Left ventricle myocardium inferior (tissue), 1 donor: ENCODE measurements around the gene KCP. TPM values are rescaled to one million over a fixed set of nuclear protein-coding genes. Genes with fewer than 3 reads are reported as not detected.
"Not testable (repeated sequence)": the region's sequence is repeated elsewhere in the genome, so short reads cannot be mapped to it uniquely, and the experiment has no call there.

Source experiments
- DNase-seq: peaks from one replicate; pipeline ENCODE4 v3.0.0-alpha.2; 2020
- H3K27ac ChIP-seq: fragments of 200-600 bp; replicated peaks from 2 replicates; pipeline ENCODE4 v1.8.0; 2021
- H3K27me3 ChIP-seq: fragments of 200-600 bp; 2 replicates; pipeline ENCODE4 v1.8.0; 2021; ENCODE audit warnings: low read depth
- H3K36me3 ChIP-seq: fragments of 200-600 bp; 2 replicates; pipeline ENCODE4 v1.8.0; 2021
- H3K4me1 ChIP-seq: fragments of 200-600 bp; 2 replicates; pipeline ENCODE4 v1.8.0; 2021
- H3K4me3 ChIP-seq: fragments of 200-600 bp; 2 replicates; pipeline ENCODE4 v1.8.0; 2021; ENCODE audit warnings: mild to moderate bottlenecking, moderate library complexity
- H3K9me3 ChIP-seq: fragments of 200-600 bp; replicated peaks from 2 replicates; pipeline ENCODE4 v1.8.0; 2021
- CTCF ChIP-seq: fragments of 200-600 bp; IDR thresholded peaks from 2 replicates; pipeline ENCODE4 v1.8.0; 2021; ENCODE audit warnings: antibody characterized with exemption, mild to moderate bottlenecking, borderline replicate concordance
- intact Hi-C: fragments of 100-400 bp; cut with micrococcal nuclease; formaldehyde crosslinking; loops from one replicate; pipeline ENCODE4 v1.11.0; 2022
- total RNA-seq: library from RNA; stranded (reverse); fragmentation: NEBNext Ultra II Directional; extraction: Animal tissue kit (Norgen Biotek cat#: 25700); gene quantifications from one replicate; pipeline ENCODE4 v1.2.1, GENCODE V29; 2021
- donor health status: DM: no; HTN: yes; CAD: no; lungs with severe emphysema.

The KCP gene
- total RNA-seq, 1 donor from 2014 or later = 0.19 TPM

- Histone ChIP-seq H3K27ac (no peak overlapping the region), H3K27me3 (peaks cover 43% of the 10 kb centered on the region), H3K4me3 (no peak overlapping the region), H3K4me1 (no peaks in the 10 kb centered on the region), H3K9me3 (no peaks in the 10 kb centered on the region), H3K36me3 (no peaks in the 10 kb centered on the region)
- intact Hi-C loops = no loop called here
- TF ChIP-seq CTCF = no peak
- DNase-seq = no peak
These were observed 35.3 kb upstream of the KCP start for GRCh38 chr7:128945668-128946366.

GRCh38 chr7:128944487-128945236 is 34.2 kb upstream of the KCP start:
- Histone ChIP-seq H3K27ac (no peak overlapping the region), H3K27me3 (peaks cover 54% of the 10 kb centered on the region), H3K4me1 (no peaks in the 10 kb centered on the region), H3K4me3 (no peak overlapping the region), H3K36me3 (no peaks in the 10 kb centered on the region), H3K9me3 (no peaks in the 10 kb centered on the region)
- no peak for DNase-seq
- TF ChIP-seq CTCF = no peak
- intact Hi-C loops = no loop called here

GRCh38 chr7:128943251-128943650 is 32.7 kb upstream of the KCP start:
- peaks cover 69% of the 10 kb centered on the region for H3K27me3 ChIP-seq
- H3K4me3 ChIP-seq, DNase-seq, H3K36me3 ChIP-seq, H3K27ac ChIP-seq, H3K4me1 ChIP-seq, H3K9me3 ChIP-seq, intact Hi-C loops: not testable (repeated sequence)

GRCh38 chr7:128941946-128942526 is 31.5 kb upstream of the KCP start:
- Histone ChIP-seq H3K4me1 (peaks cover 18% of the 10 kb centered on the region), H3K27ac (no peak overlapping the region), H3K27me3 (peaks cover 78% of the 10 kb centered on the region), H3K4me3 (no peak overlapping the region), H3K9me3 (no peaks in the 10 kb centered on the region), H3K36me3 (no peaks in the 10 kb centered on the region)
- intact Hi-C loops = no loop called here
- DNase-seq = no peak
- TF ChIP-seq CTCF = no peak

- Histone ChIP-seq H3K36me3 (no peaks in the 10 kb centered on the region), H3K9me3 (no peaks in the 10 kb centered on the region), H3K4me1 (peaks cover 18% of the 10 kb centered on the region), H3K27ac (no peak overlapping the region), H3K27me3 (peaks cover 82% of the 10 kb centered on the region), H3K4me3 (peak overlapping the region; percentile 11)
- no peak for TF ChIP-seq CTCF
- DNase-seq = no peak
- intact Hi-C loops = no loop called here
These were observed 30.9 kb upstream of the KCP start for GRCh38 chr7:128941323-128941890.
